Umbilical cord (tissue), 2 donors: Measurements from ENCODE around the gene SSTR4. TPM values are rescaled to one million over a fixed set of nuclear protein-coding genes. Genes with fewer than 3 reads are reported as not detected.

Experiments used
- DNase-seq: peaks from one replicate; pipeline ENCODE4 v3.0.0-alpha.2; 2015; ENCODE audit warnings: low spot score
- total RNA-seq: library from RNA; depleted of rRNA; stranded (reverse); fragments of >200 nt; gene quantifications from one replicate; pipeline ENCODE4 v1.2.3, GENCODE V29; 2014; ENCODE audit warnings: low replicate concordance; ENCODE audit not compliant: insufficient read depth

The SSTR4 gene
- total RNA-seq, 1 donor from 2014 or later, result 2.6 TPM

DNA sequence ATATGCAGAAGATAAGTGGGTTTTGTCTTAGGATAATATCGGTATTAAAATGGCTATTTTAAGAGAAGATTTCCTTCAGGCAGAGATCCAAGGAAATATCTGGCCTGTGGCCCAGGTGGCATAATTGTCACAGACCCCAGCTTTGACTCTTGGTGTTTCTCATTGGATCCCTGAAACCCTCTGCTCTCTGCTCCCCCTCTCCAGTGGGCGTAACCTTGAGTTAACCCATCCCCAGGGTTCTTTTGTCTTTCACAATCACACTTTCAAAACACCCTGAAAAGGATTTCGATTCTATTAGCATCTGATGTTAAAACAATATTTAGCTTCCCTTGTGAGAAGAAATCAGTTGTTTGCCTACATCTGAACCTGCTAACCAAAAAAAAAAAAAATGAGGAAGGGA lies 7.2 kb downstream of the SSTR4 start:
- DNase-seq, result no peak

DNA sequence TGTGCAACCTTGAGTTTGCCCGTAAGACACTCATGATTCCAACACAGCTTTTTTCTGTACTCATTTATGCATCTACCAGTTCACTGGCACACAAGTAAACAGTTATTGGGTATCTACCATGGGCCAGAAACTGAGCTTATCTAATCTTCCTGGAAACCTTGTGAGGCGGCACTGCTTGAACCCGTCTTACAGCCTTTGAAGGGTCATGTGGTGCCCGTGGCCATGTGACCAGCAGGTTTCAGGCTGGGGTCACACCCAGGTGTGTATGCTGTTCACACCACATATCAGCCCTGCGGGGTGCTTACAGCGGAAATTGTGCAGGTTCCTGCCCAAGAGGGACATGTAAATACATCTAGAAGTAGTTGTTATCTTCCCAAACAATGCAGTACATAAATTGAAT lies 8.3 kb downstream of the SSTR4 start:
- DNase-seq, result no peak

DNA sequence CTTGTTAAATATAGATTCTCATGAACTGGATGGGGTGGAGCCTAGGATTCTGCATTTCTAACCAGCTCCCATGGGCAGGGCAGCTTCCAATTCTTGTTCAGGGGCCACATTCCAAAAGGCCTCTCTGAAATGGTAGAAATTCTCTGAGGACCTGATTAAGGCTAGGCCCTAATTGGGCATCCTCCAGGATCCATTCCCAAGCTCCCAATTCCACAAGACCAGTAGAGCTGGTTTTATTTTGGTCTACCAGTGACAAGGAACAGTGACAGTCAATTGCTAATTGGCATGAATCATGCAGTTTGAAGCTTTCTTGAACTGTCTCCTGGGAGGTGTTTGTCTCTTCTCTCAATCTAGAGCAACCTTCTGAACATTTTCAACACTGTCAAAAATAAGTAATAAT lies 11.3 kb downstream of the SSTR4 start:
- no peak for DNase-seq

DNA sequence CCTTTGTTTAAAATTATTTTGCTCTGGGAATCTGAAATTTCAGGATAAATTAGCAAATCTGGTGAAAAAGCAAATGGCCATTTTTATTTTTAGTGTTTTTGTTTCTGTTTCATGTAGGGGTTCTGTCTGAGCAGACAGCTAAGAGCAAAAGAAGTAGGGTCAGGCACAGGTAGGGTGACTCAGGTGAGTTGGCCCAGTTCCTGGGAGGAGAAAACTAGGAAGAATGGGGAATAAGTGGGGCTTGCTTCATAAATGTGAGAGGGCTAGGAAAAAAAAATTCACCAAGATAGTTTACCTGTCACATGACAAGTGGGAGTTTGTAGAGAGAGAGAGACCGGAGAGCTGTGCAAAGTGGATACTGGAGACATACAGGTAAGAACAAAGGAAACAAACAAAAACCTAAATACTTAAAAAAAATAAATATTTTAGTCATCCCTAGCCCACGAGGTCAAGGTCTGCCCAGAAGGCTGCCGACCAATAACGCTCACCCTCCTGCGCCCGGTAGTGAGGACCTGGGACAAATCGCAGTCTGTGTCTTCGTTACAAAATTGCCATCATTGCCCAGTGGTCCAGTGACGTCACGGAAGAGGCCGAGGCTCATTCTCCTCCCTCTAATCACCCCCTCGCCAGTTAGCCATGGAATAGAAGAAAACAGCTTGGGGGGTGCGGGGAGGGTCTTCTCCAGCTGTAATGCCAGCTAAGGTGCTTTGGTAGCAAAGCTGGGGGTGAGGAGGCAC lies 12.1 kb downstream of the SSTR4 start:
- no peak for DNase-seq

DNA sequence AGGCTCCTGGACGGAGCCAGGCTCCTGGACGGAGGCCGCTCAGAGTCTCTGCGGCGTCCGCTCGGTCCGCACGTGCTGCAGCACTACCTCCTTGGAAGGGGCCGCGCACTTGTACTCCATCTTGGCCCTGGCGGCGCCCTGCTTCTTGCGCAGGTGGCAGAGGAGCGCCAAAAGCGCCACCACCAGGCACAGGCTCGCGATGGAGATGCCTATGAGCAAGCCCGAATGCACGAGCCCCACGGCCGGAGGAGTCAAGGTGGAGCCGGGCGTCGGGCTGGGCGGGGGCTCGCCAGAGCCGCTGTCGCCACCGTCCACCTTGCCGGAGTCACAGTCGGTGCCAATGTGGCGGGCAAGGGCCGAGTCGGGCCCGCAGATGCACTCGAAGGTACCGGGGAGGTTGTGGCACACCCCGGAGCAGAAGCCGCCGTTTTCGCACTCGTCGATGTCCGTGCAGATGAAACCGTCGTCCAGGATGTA lies 12.7 kb downstream of the SSTR4 start:
- no peak for DNase-seq

DNA sequence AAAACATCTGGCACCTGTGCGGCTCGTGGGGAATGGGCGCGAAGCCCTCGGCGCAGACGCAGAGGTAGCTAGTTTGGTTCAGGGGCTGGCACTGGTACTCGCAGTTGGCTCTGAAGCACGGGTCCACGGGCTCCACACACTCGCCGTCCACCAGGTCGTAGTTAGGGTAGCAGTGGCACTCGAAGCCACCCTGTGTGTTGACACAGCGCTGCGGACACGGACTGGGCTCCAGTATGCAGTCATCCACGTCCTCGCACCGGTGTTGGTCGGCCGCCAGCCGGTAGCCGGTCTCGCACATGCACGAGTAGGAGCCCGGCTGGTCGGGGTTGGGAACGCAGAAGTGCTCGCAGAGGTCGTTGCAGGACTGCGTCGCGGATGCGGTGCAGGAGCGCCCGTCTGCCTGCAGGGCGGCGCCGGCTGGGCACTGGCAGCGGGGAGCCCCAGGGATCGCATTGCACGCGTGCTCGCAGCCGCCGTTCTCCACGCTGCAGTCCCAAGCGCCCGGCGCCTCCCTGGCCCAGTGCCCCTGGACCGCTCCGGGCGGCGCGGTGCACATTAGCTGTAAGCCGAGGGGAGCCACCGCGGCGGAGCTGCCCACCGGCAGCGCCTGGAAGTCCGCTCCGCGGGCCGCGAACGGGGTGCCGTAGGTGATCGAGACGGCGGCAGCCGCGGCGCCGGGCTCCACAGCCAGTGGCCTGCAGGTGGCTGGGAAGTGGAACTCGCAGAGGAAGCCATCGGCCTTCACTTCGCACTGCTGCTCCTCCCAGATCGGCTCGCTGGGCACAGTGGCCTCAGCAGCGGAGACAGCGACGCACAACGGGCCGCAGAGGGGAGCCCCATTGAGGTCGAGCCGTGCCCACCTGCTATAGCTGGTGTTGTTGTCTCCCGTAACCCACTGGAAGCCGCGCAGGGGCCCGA lies 13.4 kb downstream of the SSTR4 start:
- DNase-seq, result peak; percentile 41

DNA sequence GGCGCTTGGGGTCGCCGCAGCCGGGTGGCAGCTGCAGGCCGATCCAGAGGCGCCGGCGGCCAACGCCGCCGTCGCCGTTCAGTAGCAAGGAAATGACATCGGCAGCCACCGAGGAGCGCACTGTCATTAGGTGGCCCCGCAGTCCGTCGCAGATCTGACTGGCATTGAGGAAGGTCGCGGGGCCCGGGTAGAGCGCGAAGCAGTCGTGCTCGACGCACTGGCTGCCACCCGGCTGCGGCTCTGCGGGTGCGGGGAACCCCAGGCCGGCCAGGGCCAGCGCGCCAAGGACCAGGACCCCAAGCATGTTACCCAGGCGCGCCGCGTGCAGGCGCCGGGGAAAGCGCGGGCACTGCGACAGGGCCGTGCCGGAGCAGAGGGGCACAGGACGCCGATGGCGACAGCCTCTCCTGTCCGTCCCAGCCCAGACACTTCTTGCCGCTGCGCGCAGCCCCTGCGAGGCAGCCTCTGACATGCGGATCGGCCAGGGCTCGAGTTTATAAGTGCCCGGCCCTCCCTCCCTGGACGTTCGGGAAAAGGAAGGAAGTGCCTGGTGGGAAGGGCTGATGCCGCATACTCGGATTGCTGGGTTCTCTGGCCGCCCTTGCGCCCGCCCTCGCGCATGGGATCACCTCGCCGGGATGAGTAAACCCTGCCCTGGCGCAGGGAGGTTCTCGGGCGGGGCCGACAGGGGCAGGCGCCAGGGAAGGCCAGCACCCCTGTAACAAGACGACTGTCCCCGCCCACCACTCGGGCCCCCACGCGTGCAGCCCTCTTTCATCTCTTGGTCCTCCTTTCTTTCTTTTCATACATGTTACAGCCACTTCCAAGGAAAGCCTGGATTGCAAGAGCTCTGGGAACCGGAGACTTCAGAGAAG lies 14.3 kb downstream of the SSTR4 start, which contains the start of gene THBD:
Gene THBD, minus strand, starts transcription at position 472 of the 875 bp plus-strand sequence. Its CDS starts 168 bp downstream, at position 304.
- DNase-seq, result peak; percentile 83

DNA sequence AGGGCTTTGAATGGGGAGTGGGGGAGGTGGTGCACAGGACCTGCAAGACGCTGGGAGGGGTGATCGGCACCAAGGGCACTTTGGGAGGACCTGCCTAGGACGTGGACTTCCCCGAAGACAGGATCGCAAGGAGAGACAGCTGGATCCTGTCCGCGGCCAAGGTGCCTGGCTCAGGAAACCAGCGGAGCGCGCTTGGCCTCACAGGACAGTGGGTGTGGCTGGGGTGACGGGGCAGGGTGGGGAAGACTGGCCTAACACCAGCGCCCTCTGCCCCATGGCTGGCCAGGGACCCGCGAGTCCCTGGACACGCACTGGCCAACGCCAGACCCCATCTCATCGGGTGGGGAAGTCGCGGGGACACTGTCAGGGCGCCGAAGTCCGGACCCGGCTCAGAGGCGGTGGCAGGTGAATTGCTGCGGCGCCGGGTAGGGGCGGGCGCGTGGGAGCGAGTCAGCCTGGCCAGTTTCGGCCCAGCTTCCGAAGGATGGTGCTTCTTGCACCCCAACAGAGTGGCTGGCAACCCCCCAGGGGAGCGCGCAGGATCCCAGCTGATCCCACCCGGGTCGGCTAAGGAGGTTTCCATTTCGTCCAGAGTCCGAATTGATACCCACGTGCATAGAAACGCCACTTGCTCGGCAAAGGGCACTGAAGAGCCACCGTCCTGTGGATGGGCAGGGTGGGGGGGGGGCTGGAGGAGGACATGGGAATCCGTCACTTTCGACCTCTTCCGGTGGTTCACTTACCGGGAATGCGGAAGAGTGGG lies 15.1 kb downstream of the SSTR4 start:
- no peak for DNase-seq

DNA sequence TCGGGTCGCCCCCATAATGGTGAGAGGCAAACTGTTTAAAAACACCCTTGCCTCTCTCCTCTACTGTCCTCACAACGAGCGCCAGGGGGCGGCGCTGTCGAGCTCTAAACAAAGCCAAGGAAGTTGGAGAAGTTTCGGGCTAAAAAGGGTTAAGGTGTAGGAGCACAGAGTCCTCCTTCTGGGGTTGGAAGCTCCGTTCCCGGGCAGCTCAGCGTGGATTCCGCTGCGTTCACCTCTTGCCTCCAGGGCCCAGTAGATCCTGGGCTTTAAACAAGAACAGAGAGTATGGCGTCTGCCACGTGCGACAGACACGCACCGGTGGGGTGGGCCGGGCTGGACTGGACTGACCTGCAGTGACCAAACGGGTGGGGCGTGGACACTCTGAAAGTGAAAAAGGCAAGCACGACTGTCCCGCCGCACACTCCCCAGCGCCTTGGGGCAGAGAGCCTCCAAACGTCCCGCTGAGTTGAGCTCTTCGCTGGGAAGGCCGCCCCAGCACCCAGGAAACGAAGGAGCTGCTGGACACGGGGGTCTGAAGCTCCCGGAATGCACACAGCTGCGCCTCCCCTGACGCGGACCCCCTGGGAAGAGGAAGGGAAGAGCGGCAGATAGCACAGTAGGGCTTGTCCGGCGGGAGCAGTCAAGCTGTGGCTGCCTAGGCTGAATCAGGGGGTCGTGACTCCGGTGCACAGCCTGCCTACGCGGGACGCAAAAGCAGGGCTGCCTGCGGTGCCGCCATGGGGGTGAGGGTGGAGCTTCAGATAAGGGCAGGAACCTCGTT lies 15.9 kb downstream of the SSTR4 start:
- DNase-seq, result peak; percentile 93

DNA sequence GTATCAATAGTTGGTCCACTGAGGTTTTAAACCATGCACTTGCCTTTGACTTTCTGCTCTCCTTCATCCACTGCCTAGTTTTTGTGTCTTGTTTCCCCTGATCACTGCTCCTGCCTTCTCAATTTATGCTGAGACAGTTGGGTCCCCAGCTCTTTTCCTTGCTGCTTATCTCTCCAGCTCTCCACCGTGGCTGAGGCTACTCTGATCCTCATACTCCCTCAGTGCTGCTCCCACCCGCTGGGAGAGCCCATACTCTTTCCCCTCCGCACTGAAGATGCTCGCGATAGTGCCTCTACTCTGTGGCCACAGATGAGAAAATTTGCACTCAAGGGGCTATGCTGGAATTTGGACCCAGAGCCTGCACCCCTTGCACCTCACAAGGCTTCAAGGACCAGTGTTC lies 17.8 kb downstream of the SSTR4 start:
- DNase-seq, result no peak

DNA sequence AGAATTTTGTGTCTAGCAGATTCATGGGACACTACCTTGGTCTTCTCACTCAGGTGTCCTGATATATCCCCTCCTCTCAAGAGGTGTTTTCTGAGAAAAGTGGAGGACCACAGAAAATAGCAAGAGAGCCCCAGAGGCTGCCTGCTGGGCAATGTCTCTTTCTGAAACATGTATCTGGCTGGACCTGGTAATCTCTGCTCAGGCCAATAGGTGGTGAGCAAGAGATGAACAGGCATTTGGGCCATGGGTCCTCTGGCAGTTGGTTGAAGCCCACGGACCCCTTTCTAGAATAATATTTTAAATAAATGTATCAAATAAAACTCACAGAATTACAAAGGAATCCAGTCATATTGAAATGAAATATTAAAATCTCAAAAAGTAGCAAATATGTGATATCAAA lies 23.1 kb downstream of the SSTR4 start:
- no peak for DNase-seq

DNA sequence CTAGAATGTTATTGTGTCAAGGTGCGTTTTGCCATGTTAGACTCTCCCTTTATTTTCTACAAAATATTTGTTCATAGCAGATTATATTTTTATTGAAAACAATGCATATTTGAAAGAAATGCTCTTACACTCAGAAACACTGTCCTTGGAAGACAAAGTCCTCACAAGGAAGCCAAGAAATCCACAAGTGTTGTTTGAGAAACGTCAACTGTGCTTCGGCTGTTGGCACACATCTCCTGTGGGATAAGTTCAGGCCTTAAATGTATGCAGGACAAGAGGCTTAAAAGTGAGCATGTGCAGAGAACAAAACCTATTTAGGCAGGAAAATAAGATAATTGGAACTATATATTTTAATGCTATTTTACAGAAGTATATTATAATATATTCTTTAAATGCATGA lies 23.9 kb downstream of the SSTR4 start:
- no peak for DNase-seq

DNA sequence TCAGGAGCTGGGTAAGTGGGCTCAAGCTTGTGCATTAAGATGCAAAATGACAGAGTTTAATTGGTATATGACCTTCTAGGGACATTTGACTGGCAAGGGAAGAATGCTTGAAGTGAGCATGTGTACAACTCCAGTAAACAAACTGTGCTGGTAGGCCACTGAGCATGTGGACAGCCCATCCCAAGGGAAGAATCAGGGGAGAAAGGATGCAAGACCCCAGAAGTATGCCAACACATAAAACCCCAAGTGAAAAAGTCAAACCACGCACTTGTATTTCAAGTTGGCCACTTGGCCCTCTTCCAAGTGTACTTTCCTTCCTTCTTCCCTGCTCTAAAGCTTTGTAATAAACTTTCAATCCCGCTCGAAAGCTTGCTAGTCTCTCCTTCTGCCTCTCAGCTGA lies 24.7 kb downstream of the SSTR4 start:
- peak; percentile 42 for DNase-seq

DNA sequence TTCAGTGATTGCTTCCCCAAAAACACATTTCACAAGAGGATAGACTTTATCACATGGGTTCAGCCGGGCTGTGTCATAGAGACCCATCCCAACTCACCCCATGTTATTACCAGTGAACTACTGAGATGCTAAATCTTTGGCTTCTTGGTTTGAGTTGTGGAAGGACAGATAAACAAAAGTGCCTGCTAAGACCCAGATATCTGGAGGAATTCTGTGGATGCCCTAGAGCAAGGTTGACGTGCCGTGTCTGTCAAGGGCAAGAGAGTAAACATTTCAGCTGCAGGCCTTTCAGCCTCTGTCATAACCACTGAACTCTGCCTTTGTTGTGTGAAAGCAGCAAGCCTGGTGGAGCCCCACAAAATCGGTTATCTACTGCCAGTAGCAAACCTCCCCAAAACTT lies 25.5 kb downstream of the SSTR4 start:
- DNase-seq, result no peak

DNA sequence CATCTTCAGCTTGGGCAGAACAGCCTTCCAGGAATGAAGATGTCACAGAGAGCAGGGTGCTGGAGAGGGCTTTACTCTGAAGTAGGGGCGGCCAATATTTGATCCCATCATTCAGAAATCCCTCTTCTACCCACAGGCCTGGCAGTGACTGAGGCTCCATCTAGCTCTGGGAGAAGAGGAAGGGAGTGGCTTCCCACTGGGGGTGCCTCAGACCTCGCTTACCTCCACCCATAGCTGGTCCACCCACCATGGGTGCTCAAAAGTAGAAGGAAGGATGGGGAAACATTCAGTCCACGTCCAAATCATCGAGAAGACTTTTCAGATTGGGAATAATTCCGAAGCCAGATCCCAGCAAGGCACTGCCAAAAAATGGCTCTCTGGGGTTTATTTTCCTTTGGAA lies 26.1 kb downstream of the SSTR4 start:
- DNase-seq, result no peak

DNA sequence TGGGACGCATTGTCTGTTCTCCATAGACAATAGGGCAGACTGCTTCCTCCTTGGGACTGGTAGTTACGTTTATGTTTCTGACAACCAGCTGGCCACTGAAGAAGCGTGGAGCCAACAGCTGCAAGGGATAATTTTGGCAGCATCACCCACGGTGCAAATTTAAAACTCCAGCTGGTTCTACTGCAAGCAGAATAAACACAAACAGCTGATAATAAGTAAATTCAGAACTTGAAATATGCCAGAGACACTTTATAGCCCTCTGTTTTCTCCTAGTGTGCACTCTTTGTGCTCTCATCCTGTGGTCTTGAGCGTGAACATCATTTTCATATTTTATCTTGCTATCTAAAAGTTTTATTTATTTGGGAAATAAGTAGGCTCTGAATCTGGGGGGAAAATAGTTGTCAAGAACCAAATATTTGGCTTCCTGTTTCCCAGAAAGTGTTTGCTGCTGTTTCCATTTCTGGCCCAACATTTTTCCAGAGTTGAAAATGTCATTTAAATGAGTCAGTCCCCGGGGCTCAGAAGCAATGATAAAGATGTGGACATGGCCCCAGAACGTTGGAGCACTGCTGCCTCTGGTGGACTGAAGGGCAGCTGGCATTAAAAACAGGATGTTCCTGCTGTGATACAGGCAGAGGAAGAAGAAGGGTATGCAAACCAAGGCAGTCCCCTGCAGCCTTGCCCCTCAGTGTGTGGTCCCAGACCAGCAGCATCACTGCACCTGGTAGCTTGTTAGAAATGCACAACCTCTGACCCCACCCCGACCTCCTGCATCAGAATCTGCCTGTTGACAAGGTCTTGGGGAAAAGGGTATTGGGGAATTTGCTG lies 26.8 kb downstream of the SSTR4 start:
- DNase-seq, result peak; percentile 86

DNA sequence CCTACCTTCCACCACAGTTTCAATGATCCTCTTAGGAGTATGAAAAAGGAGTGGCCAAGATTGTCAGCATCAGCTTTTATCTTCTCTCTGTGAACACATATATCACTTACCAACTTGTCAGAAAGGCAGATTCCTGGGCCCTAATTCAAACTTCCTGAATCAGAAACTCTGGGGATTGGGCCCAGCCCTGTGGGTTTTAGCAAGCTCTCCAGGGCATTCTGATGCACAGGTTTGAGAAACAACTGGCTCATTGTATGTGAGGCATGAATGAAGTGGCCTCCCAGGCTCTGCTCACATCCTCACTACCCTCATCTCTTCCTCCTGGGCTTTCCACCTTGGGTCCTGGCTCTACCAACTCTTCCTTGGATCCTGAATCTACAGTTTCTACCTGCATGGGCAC lies 27.5 kb downstream of the SSTR4 start:
- no peak for DNase-seq

DNA sequence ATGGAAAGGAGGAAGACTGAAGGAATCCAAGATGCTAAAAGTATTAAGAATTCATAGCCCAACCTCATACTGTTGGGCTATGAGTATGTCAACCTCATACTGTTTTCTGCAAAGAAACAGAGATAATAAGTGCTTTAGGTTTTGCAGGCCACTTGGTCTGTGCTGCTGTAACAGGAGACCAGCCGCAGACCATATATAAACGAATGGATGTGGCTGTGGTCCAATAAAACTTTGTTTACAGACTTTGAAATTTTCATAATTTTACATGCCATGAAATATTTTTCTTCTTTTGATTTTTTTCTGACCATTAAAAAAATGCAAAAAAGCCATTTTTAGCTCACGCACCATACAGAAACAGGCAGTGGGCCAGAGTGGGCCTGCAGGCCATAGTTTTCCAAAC lies 28.1 kb downstream of the SSTR4 start:
- no peak for DNase-seq

DNA sequence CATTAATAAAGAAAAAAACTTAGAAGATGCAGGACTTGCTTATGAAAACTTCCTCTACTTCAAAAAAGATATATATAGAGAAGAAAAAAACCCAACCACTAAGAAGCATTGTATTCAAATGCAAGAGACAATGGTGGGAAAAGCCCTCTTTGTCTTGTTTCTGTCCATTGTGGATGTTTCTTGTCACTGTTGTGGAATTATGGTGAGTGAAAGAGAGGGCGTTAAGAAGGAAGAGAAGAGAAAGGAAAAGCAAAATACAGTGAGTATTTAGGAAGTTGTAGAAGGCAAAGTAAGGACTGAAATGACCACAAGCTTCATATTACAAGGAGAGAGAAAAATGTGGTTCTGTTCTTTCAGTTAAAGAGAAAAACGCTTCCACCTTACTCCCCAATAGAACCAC lies 28.5 kb downstream of the SSTR4 start:
- no peak for DNase-seq
